Putamen (tissue), 1 donor: ENCODE data around the gene CORO2B.
A peak's percentile ranks its signal among the peaks of the same experiment; 100 is the strongest.

Experiments used
- DNase-seq: peaks from one replicate; pipeline ENCODE4 v3.0.0-alpha.2; 2016; ENCODE audit warnings: low spot score

CORO2B gene

GRCh38 chr15:68554721-68555678, 23.8 kb upstream of the CORO2B start:
- no peak for DNase-seq

- no peak for DNase-seq
Observed at GRCh38 chr15:68555679-68556037, 23.1 kb upstream of the CORO2B start.

GRCh38 chr15:68556139-68556990, 22.4 kb upstream of the CORO2B start:
- no peak for DNase-seq

GRCh38 chr15:68557469-68558317, 21.1 kb upstream of the CORO2B start:
- DNase-seq, result no peak

GRCh38 chr15:68558318-68559305, 20.2 kb upstream of the CORO2B start:
- DNase-seq, result no peak

- peak; percentile 80 for DNase-seq
Observed at GRCh38 chr15:68559345-68560310, 19.2 kb upstream of the CORO2B start.

- no peak for DNase-seq
Observed at GRCh38 chr15:68560501-68561113, 18.2 kb upstream of the CORO2B start.

- DNase-seq, result no peak
Observed at GRCh38 chr15:68561171-68561900, 17.5 kb upstream of the CORO2B start.

- no peak for DNase-seq
Observed at GRCh38 chr15:68561901-68562300, 16.9 kb upstream of the CORO2B start.

GRCh38 chr15:68564173-68564572, 14.6 kb upstream of the CORO2B start:
- DNase-seq, result no peak

- no peak for DNase-seq
Observed at GRCh38 chr15:68565234-68565633, 13.6 kb upstream of the CORO2B start.

GRCh38 chr15:68565726-68566125, 13.1 kb upstream of the CORO2B start:
- DNase-seq, result no peak

- no peak for DNase-seq
Observed at GRCh38 chr15:68566377-68566954, 12.3 kb upstream of the CORO2B start.

GRCh38 chr15:68567345-68567744, 11.4 kb upstream of the CORO2B start:
- DNase-seq, result no peak

GRCh38 chr15:68570974-68571373, 7.8 kb upstream of the CORO2B start:
- no peak for DNase-seq

- no peak for DNase-seq
Observed at GRCh38 chr15:68571582-68571981, 7.2 kb upstream of the CORO2B start.

- DNase-seq, result no peak
Observed at GRCh38 chr15:68572309-68572708, 6.5 kb upstream of the CORO2B start.

- no peak for DNase-seq
Observed at GRCh38 chr15:68572921-68573320, 5.9 kb upstream of the CORO2B start.
